HT-29 (cell line): Measurements from ENCODE around the gene HCFC1R1. TPM values are rescaled to one million over a fixed set of nuclear protein-coding genes. Genes with fewer than 3 reads are reported as not detected.

Source experiments
- DNase-seq: peaks from one replicate; pipeline ENCODE4 v3.0.0-alpha.2; 2015; ENCODE audit warnings: low spot score
- total RNA-seq: library from RNA; depleted of rRNA; stranded (reverse); fragments of >200 nt; shearing (Covaris generic); gene quantifications from 2 replicates; pipeline ENCODE4 v1.2.3, GENCODE V29; 2014

HCFC1R1 gene
- total RNA-seq, 1 experiment from 2014 or later, result 32.0 TPM

DNA sequence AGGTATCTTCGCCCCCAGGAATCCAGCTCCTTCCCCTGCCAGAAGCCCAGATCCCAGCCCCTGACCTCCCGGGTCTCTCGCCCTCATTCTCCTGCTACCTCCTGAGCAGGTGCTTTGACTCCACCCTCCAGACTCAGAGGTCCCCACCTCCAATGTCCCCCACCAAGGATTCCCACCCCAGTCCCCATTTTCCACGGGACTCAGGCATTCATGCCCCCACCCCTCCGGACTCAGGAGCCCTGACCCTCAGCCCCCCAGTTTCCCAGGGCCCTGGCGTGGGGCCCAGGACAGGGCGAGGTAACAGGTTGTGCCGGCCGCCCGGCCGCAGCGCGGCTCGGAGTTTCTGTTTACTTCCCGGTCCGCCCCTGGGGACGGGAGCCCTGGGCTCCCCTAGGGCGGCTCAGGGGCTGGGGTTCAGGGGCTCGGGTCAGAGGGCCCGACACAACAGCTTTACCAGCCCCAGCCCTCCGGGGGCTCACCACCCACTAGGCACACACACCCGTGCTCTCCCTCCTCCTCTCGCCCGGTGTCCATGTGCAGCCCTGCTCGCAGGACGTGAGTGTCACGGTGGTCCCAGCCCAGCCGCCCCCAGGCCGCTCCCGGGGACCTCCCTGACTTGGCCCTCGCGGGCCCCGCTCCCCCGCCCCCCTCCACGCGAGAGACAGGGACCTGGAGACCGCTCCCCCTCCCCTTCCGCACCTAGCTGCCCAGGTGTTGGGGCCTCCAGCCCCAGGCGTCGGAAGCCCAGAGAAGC lies 12.4 kb upstream of the HCFC1R1 start:
- peak; percentile 50 for DNase-seq

DNA sequence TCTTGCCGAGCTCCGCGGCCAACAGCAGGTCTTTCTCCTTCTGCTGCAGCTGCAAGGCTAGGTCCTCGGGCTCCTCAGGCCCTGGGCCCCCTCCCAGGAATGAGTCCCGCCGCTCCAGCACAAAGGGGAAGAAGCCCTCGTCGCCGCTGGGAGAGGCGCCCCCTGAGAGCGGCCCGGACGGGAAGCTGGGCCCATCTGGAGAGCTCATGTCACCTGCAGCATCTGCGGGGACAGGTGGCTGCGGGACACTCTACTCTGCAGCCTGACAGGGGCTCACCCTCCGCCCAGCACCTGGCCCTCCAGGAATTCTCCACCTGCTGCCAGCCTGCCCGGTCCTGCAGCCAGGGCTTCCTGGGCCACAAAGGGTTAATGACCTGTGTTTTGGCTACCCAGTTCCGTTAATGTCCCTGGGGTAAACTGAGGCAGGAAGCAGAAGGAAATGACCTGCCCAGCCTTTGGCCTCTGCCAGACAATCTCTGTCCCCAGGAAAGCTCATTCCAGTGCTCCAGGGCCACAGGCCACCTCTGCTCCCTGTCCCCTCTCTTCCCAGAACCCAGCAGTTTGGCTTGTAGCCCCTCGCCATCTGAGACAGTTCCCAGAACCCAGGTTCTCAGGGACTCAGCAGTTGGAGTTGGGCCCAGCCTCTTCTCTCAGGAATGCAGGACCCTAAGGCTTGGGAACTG lies 11.7 kb upstream of the HCFC1R1 start:
- no peak for DNase-seq

DNA sequence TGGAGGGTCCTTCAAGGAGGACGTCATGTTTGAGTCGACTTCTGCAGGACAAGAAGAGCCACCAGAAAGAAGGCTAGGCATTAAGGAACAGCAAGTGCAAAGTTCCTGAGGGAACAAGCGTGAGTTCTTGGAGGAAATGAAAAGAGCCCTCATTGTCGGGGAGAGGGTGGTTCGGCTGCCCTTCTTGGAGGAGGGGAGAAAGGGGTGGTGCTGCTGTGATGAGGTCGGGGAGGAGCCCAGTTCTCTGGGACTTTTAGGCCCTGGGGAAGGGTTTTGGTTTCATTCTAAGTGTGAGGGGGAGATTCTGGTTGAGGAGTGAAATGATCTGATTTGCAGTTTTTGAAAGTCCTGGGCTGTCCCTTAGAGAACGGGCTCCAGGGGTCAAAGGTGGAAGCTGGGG lies 8.9 kb upstream of the HCFC1R1 start:
- peak; percentile 34 for DNase-seq

DNA sequence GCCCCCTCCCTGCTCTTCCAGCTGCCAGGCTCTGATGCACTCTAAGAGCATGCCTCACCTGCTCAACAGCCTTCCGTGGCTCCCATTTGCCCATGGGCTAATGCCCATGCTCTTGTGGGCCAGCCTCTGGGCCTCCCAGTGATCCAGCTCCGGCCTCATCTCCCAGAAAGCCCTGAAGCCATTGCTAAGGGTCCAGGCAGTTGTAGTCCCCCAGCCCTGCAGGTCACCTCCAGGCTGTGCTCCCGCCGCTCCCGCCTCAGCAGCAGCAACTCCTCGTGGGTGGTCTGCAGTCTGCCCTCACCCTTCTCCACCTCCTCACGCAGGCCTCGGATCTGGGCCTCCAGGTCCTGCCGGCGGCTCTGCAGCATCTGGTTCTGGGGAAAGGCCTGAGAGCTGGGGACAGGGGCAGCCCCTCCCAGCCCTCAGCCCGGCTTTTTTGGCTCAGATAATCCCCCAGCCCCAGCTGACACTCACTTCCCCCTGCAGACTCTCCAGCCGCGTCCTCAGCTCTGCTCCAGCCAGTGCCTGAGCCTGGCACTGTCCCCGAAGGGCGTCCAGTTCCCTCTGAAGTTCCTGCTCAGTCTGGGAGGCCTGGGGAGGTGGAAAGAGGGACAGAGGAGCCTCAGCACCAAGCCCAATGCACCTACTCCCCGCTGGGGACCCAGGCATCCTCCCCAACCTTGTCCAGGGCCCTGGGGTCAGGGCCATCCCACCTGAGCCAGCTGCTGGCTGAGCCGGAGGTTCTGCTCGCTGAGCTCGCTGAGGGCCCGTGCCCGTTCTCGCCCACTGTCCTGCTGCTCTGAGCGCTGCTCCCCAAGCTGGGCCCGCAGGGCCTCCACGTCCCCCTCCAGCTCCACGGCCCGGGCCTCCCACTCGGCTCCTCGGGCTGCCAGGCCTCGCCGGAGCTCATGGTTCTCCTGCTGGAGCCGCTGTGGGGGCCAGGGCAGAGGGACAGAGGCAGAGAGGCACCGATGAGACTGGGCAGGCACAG lies 6.8 kb upstream of the HCFC1R1 start:
- DNase-seq, result no peak

DNA sequence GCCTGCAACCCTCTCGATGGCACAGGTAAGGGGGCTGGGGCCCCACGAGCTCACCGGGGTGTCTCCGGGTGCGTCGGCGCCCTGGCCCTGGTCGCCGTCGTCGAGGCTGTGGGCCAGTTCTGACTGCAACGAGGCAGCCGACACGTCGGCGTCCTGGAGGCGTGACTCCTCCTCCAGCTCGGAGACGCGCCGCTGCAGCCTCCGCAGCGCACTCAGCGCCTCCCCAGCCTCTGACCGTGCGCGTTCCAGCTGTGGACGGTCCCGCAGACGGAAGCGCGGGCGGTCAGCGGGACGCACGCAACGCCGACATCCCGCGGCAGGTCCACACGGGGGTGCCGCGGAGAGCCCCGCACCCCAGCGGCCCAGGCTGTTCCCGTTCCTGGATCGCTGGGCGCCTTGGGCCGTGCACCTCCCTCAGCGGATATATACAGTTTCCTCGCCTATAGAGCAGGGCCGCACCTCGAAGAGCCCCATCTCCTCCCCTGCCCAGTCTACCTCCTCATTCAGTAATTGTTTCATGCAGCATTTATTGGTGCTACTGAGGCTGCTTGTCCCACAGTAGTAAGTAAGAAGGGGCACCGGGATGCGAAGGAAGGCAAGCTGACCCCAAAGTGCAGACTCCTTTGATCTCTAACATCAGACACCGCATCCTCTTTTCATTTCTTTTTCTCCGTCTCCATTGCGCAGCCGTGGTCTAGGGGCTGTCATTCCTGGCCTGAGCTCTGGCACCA lies 5.9 kb upstream of the HCFC1R1 start:
- DNase-seq, result no peak

DNA sequence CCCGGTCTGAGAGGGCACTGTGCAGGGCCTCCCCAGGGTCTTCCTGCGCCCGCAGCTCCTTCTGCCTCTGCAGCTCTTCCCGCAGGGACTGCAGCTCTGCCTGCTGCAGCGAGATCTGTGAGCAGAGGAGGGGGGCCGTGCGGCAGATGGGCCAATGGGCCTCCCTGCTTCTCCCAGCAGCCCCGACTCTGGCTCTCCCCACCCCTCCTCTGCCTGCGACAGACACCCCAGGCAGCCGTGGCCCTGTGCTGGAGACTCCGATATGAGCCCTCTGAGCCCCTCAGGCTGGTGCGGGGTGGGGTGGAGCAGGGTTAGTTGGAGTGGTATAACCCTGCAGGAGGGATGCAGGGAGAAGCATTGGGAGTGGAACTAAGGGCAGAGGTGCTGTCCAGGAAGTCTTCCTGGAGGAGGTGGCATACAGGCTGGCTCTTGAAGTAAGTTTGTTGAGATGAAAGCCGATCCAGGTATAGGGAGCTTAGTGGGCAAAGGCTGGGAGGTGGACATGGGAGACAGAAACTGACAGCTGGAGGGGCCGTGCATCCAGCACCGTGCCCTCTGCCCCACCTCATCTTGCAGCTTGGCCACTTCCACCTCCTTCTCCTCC lies 5.1 kb upstream of the HCFC1R1 start:
- no peak for DNase-seq

DNA sequence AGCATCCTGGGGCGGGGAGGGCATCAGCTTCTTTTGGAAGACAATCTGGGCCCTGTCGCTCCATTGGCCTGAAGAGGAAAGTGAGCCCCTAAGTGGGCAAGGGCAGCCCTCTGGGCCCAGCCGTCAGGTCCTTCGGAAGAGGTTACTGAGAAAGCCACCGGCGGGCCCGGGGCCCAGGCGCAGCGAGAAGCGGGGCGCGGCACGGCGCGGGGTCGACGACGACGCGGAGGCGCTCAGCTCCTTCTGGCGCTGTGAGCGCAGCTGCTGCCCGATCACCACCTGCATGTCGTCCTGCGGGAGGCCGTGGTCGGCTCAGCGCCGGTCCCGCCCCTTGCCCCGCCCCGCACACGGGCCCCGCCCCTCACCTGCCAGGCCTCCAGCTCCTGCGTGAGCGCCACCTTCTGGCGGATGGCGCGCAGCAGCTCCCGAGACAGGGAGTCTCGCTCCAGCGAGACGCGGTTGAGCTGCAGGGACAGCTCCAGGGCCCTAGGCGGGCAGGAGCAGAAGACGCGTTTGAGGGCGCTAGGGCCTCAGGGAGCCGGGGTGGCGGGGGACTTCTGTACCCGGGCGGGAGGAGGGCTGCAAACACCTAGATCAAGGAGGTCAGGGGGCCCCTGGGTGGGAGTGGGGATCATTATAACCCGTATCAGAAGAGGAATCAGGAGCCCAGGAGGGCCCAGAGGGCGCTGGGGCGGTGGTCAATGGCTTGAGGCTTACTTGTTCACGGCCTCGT lies 4.4 kb upstream of the HCFC1R1 start:
- peak; percentile 92 for DNase-seq

DNA sequence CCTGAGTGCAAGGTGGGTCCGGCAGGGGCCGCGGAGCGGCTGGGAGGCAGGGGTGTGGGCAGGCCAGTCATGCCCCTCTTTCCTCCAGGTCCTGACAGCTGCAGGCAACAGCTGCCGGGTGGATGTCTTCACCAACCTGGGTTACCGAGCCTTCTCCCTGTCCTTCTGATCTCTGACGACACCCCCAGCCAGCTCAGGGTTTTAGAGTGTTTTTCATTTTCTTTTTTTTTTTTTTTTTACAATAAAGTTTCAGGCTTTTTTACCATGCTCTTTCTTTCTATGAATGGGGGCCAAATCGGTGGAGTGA lies 3.7 kb upstream of the HCFC1R1 start:
- DNase-seq, result no peak

DNA sequence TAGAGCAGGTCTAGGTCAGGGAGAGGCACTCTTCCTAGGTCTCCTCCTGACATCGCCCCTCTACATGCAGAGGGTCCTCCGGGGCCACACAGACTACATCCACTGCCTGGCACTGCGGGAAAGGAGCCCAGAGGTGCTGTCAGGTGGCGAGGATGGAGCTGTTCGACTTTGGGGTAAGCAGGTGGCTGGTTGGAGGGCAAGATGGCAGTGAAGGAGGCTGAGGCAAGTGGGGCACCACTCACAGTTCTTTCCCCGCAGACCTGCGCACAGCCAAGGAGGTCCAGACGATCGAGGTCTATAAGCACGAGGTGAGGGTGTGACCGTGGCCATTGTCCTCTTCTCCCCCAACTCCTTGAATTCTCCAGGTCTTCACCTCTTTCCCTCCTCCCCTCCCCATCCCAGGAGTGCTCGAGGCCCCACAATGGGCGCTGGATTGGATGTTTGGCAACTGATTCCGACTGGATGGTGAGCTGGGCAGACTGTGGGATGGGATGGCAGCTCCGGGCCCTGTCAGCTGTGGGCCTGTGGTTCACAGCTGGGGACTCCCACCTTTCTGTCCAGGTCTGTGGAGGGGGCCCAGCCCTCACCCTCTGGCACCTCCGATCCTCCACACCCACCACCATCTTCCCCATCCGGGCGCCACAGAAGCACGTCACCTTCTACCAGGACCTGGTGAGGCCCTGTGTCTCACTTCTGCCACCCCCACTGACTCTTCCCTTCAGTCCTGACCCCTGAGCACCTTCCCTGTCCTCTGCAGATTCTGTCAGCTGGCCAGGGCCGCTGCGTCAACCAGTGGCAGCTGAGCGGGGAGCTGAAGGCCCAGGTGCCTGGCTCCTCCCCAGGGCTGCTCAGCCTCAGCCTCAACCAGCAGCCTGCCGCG lies 3.1 kb upstream of the HCFC1R1 start:
- DNase-seq, result no peak

DNA sequence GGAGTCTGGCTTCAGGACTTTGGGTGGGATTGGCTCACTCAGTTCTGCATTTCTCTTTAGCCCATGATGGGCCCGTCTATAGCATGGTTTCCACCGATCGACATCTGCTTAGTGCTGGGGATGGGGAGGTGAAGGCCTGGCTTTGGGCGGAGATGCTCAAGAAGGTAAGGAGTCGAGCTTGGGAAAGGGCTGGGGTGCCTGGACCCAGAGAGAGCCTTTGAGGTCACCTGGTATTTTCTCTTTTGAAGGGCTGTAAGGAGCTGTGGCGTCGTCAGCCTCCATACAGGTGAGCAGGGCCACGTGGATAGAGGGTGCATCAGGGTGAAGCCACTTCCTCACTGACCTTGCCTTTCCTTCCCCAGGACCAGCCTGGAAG lies 2.2 kb upstream of the HCFC1R1 start:
- no peak for DNase-seq

DNA sequence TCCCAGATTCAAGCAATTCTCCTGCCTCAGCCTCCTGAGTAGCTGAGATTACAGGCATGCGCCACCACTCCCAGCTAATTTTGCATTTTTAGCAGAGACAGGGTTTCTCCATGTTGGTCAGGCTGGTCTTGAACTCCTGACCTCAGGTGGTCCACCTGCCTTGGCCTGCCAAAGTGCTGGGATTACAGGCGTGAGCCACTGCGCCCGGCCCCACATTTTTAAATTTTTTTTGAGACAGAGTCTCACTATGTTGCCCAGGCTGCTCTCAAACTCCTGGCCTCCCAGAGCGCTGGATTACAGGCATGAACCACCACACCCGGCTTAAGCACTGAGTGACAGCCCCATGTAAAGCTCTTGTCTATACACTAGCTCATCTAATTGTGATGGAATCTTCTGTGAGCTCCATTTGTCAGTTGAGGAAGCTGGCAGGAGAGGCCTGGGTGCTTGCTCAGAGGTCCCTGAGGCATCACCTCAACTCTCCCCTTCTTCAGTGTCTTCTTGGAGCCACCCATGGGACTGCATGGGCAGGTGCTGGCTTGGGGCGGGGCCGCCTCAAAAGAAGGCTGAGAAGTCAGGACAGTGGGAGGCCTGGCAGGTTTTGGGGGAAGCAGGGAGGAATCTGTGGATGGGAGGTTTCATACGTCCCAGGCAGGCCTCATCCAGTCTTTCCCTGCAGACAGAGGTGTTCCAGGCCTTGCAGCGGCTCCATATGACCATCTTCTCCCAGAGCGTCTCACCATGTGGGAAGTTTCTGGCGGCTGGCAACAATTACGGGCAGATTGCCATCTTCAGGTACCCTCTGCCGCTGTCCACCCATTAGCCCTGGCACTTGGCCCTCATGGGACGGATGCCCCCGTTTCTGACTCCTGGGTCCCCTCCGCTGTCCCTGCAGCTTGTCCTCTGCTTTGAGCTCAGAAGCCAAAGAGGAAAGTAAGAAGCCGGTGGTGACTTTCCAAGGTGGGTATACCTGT lies 1.6 kb upstream of the HCFC1R1 start:
- no peak for DNase-seq

DNA sequence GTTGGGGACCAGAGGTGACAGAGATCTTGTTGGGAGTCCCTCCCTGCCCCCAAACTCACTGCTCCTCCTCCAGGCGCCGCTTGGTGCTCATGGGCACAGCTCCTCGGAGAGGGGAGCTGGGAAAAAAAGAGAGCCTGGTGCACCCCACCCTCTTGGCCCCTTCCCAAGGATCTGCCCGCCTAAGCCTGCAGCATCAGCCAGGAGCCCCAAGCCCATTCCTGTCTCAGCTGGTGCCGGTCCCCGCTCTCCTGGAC lies 400 bp downstream of the HCFC1R1 start:
- DNase-seq, result peak; percentile 85

DNA sequence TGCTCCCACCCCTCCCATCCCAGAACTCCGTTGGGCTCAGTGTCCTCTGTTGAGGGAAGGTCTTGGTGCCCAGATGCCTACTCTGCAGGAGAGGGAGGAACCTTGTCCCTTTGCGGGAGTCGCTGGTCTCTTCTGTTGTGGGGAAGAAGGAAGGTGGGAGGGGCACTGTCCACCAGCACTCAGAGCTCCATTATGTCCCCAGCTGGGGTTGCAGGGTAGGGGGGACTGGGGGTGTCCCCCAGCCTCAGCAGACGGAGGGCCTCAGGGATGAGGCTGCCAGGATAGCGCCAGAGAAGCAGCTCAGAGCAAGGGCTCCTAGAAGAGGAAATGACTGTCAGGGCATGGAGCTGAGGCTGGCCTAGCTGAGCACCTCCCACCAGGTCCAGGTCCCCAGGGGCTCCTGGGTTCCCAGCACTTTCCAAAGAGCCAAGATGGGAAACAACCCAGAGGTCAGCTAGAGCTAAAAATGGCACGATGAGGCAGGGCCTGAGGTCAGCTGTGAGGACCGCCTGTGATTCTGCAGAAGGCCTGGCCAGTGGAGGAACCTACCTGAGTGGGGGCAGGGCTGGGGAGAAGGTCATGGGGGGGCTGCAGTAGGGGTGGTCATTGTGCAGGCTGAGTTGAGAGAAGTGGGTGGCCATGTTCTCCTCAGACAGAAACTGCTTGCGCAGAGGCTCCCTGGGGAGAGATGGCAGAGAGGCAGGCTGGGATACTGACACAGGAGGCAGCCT lies 893 bp downstream of the HCFC1R1 start:
- no peak for DNase-seq

DNA sequence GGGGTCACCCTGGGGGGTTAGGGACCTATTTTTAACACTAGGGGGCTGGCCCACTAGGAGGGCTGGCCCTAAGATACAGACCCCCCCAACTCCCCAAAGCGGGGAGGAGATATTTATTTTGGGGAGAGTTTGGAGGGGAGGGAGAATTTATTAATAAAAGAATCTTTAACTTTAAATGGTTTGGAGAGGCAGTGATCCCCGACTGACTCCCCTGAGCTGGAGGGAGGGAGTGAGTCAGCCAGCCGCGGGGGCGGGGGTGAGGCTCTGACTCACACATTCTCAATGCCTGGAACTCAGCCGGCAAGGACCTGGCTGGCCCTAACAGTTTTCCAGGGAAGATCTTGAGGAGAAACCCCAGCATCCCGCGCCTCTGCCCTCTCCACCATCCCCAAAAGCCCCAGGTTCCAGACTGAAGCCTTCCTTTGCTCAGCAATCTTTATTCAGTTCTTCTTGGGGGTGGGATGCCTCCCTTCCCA lies 1.5 kb downstream of the HCFC1R1 start:
- peak; percentile 89 for DNase-seq

DNA sequence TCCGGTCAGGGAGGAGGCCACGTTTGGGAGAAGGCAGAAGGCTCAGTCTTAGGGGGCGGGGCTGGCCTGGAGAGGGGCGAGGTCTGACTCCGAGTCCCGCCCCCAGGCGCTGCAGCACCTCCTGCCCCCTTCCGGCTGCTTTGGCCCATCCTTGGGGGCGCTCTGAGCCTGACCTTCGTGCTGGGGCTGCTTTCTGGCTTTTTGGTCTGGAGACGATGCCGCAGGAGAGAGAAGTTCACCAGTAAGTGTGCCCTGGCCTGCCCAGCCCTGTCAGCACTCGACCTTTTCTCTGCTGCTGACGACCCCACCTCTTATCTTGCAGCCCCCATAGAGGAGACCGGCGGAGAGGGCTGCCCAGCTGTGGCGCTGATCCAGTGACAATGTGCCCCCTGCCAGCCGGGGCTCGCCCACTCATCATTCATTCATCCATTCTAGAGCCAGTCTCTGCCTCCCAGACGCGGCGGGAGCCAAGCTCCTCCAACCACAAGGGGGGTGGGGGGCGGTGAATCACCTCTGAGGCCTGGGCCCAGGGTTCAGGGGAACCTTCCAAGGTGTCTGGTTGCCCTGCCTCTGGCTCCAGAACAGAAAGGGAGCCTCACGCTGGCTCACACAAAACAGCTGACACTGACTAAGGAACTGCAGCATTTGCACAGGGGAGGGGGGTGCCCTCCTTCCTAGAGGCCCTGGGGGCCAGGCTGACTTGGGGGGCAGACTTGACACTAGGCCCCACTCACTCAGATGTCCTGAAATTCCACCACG lies 2.1 kb downstream of the HCFC1R1 start:
- peak; percentile 84 for DNase-seq

DNA sequence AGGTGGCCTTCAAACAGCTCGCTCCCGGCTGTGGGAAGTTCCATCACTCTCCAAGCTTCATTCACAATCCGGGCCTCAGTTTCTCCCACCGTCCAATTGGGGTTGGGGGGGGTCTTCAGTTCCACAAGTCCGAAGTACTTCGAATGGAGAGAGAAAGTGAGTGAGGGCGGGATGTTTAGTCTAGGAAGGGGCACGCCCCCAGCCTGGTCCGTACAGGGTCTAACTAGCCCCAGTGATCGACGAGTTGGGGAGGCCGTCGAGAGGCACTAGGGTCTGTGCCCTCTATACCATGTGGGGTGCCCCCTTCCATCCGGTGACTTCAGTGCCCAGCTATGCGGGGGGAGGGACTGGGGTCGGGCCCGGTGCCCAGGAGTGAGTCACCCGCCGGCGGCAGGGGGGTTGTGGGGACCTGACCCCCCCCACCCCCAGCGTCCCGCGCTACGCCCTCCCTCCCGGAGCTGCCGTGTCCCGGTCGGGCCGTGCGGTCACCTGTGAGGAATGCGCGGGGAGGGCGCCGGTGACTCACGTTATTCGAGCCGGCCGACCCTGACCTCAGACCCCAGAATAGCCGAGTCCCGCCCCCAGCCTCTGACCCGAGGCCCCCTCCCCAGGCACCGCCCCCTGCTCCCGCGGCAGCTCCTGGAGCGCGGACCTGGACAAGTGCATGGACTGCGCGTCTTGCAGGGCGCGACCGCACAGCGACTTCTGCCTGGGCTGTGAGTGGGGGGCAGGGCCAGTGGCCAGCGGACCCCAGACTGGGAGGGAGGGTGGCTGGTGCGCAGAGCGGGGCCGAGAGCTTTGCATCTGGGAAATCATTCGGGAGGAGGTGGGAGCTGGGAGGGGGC lies 2.9 kb downstream of the HCFC1R1 start:
- peak; percentile 92 for DNase-seq
